Prostate gland (tissue), 2 donors: ENCODE data around the gene KDM1A. TPM values are rescaled to one million over a fixed set of nuclear protein-coding genes. Genes with fewer than 3 reads are reported as not detected.
"Not testable (repeated sequence)": the region's sequence is repeated elsewhere in the genome, so short reads cannot be mapped to it uniquely, and the experiment has no call there.

ENCODE experiments used
- DNase-seq: peaks from one replicate; pipeline ENCODE4 v3.0.0-alpha.2; 2019; ENCODE audit warnings: low spot score
- H3K27ac ChIP-seq, 2 donors: fragments of 200-600 bp; sonication (generic); 2 replicates each; pipeline ENCODE4 v1.5.1; 2017 to 2019
- H3K27me3 ChIP-seq: fragments of 200-600 bp; sonication (generic); replicated peaks from 2 replicates; pipeline ENCODE4 v1.5.1; 2019; ENCODE audit not compliant: insufficient read depth
- H3K36me3 ChIP-seq, 2 donors: fragments of 200-600 bp; sonication (generic); 1 replicate in 1 of 2; 2 replicates in 1 of 2; pipeline versions ENCODE4 v1.5.1 to v1.8.1; 2017 to 2019
- H3K4me1 ChIP-seq: fragments of 200-600 bp; sonication (generic); replicated peaks from 2 replicates; pipeline ENCODE4 v1.5.1; 2019
- H3K4me3 ChIP-seq, 2 donors: fragments of 200-600 bp; sonication (generic); 2 replicates each; pipeline ENCODE4 v1.5.1; 2017 to 2019
- H3K9me3 ChIP-seq: fragments of 200-600 bp; sonication (generic); 2 replicates; pipeline ENCODE4 v1.5.1; 2017
- POLR2A ChIP-seq: fragments of 450-650 bp; IDR thresholded peaks from one replicate; pipeline ENCODE4 v1.6.1; 2016; ENCODE audit warnings: antibody characterized with exemption, mild to moderate bottlenecking
- POLR2AphosphoS5 ChIP-seq: sonication (generic); formaldehyde crosslinking; IDR thresholded peaks from one replicate; pipeline ENCODE4 v1.6.1; 2017; ENCODE audit warnings: antibody characterized with exemption
- WGBS: methylation state at CpG from one replicate; pipeline ENCODE4 v1.1.5; 2018; 5-methylcytosine and 5-hydroxymethylcytosine counted together
- intact Hi-C: fragments of 100-400 bp; cut with DNase I; formaldehyde crosslinking; loops from one replicate; pipeline ENCODE4 v1.14.2; 2022
- total RNA-seq, 2 donors: library from RNA; depleted of rRNA; stranded (reverse); fragments of >200 nt; gene quantifications; one replicate each; pipeline ENCODE4 v1.1.0, GENCODE V29; 2016
- TF ChIP-seq, protein P1 (sequence below), 4 experiments: fragments of 200-600 bp in 2 of 4; fragments of 450-650 bp in 2 of 4; sonication (generic) in 2 of 4; IDR thresholded peaks; 1 replicate in 3 of 4; 2 replicates in 1 of 4; pipeline ENCODE4 v1.5.1; 2016 to 2019; ENCODE audit warnings: antibody characterized with exemption in 4 of 4, mild to moderate bottlenecking in 2 of 4, moderate library complexity in 2 of 4

Gene KDM1A
- total RNA-seq, 2 donors from 2014 or later: 75.1 to 94.5 TPM

DNA sequence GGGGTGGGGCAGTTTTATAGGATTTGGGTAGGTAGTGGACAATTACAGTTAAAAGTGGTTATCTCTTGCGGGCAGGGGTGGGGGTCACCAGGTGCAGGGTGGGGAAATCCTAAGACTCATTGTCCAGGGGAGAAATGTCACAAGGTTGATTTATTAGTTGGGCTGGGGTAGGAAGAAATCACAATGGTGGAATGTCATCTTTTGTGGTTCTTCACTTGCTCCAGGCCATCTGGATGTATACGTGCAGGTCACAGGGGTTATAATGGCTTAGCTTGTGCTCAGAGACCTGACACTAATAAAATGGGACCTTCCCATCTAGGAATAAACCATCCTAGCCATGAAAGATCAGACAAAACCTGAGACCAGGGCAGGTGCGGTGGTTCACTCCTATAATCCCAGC is 15.2 kb upstream of the KDM1A start:
- Histone ChIP-seq H3K9me3 (no peaks in the 10 kb centered on the region), H3K4me1 (no peaks in the 10 kb centered on the region), H3K27me3 (no peaks in the 10 kb centered on the region), H3K4me3 (no peak overlapping the region), H3K27ac (no peak overlapping the region), H3K36me3 (no peaks in the 10 kb centered on the region)
- no peak for DNase-seq
- WGBS: 71% methylated on average over 3 of the region's 3 CpGs
- intact Hi-C loops: no loop called here
- TF ChIP-seq POLR2A (no peak), POLR2AphosphoS5 (no peak)
- TF ChIP-seq, protein P1, sequence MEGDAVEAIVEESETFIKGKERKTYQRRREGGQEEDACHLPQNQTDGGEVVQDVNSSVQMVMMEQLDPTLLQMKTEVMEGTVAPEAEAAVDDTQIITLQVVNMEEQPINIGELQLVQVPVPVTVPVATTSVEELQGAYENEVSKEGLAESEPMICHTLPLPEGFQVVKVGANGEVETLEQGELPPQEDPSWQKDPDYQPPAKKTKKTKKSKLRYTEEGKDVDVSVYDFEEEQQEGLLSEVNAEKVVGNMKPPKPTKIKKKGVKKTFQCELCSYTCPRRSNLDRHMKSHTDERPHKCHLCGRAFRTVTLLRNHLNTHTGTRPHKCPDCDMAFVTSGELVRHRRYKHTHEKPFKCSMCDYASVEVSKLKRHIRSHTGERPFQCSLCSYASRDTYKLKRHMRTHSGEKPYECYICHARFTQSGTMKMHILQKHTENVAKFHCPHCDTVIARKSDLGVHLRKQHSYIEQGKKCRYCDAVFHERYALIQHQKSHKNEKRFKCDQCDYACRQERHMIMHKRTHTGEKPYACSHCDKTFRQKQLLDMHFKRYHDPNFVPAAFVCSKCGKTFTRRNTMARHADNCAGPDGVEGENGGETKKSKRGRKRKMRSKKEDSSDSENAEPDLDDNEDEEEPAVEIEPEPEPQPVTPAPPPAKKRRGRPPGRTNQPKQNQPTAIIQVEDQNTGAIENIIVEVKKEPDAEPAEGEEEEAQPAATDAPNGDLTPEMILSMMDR (IDR thresholded peaks at IDR 0.05): no peak

DNA sequence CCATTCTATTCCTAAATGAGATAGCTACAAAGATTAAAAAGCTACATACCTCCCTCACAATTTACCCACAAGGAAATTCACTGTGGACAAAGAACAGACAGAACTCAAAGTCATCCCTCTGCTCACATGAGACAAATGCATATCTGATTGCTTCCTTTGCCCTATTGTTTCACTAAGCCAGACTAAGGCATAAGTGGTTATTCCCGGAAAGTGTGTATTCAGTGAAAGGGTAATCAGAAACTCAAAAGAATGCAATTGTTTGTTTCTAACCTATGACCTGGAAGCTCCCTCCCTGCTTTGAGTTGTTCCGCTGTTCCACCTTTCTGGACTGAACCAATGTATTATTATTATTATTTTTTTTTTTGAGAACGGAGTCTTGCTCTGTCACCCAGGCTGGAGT is 14.5 kb upstream of the KDM1A start:
- H3K4me1 ChIP-seq, intact Hi-C loops: not testable (repeated sequence)
- 78% methylated on average over 3 of the region's 3 CpGs for WGBS

DNA sequence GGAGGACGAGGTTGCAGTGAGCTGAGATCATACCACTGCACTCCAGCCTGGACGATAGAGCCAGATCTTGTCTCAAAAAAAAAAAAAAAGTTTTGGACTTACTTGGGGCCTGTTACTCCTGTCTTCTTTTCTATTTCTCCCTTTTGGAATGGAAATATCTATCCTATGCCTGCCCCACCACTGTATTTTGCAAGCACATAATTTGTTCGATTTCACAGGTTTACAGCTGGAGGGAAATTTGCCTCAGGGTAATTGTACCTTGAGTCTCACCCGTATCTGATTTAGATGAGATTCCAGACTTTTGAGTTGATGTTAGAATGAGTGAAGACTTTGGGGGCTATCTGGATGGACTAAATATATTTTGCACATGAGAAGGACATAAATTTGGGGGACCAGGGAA is 12.2 kb upstream of the KDM1A start:
- Histone ChIP-seq H3K27ac (no peak overlapping the region), H3K36me3 (no peaks in the 10 kb centered on the region), H3K9me3 (no peaks in the 10 kb centered on the region), H3K4me3 (no peak overlapping the region), H3K4me1 (no peaks in the 10 kb centered on the region), H3K27me3 (no peaks in the 10 kb centered on the region)
- TF ChIP-seq POLR2A (no peak), POLR2AphosphoS5 (no peak)
- TF ChIP-seq, protein P1 (IDR thresholded peaks at IDR 0.05): no peak
- no peak for DNase-seq
- 74% methylated on average over 4 of the region's 4 CpGs for WGBS
- intact Hi-C loops: no loop called here

More for the DNA sequence above, 14.5 kb upstream of the KDM1A start:
- not testable (repeated sequence) for DNase-seq, H3K9me3 ChIP-seq, H3K36me3 ChIP-seq, H3K27me3 ChIP-seq, H3K27ac ChIP-seq, H3K4me3 ChIP-seq

DNA sequence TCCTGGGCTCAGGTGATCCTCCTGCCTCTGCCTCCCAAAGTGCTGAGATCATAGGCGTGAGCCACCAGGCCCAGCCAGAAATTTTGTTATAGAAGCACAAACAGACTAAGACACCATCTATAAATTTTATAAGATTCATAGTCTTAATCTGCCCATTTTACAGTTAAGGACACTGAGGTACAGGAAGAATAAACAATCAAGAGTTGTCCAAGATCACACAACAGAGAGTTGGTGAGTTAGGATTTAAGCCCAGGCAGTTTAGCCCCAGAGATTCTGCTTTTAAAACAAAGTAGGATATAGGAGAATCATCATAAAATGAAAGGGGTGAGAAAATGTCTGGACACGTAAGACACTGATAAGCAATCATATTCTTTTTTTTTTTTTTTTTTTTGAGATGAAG is 10.4 kb upstream of the KDM1A start:
- Histone ChIP-seq H3K4me1 (no peaks in the 10 kb centered on the region), H3K27me3 (no peaks in the 10 kb centered on the region), H3K9me3 (no peaks in the 10 kb centered on the region), H3K4me3 (no peak overlapping the region), H3K27ac (no peak overlapping the region), H3K36me3 (no peaks in the 10 kb centered on the region)
- intact Hi-C loops: no loop called here
- TF ChIP-seq POLR2AphosphoS5 (no peak), POLR2A (no peak)
- TF ChIP-seq, protein P1 (IDR thresholded peaks at IDR 0.05): no peak
- DNase-seq: no peak
- WGBS: 88% methylated on average over 2 of the region's 2 CpGs

DNA sequence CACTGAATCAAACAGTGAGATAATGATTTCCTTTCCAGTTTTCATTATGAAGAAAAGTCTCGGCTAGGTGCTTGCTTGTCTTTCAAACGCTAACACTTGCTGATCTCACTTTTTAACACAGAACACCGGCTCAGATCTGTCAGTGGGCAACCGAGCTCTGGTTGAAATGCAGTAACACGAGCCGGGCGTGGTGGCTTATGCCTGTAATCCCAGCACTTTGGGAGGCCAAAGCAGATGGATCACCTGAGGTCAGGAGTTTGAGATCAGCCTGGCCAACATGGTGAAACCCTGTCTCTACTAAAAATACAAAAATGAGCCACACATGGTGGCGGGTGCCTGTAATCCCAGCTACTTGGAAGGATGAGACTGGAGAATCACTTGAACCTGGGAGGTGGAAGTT is 9.2 kb upstream of the KDM1A start:
- intact Hi-C loops, H3K4me1 ChIP-seq, H3K27ac ChIP-seq, H3K4me3 ChIP-seq, H3K36me3 ChIP-seq, H3K27me3 ChIP-seq, H3K9me3 ChIP-seq, DNase-seq: not testable (repeated sequence)
- 81% methylated on average over 8 of the region's 8 CpGs for WGBS

DNA sequence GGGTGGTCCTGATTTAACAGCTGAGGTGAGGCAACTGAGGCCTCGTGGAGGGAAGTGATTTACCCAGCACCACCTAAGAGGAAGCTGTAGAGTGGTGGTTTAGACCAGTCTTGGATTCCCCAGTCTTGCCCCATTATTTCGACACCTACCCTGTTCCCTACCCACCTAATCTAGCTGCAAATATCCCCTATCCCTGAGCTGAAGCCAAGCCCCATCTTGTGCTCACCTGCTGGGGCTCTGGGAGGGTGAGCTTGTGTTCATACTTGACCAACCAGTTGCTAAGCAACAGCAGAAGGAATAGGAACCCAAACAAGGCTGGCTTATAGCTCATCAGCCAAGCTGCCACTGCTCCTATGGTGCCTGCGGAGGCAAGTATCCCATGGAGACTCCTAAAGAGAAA is 5.6 kb upstream of the KDM1A start:
- H3K36me3 ChIP-seq: no peaks in the 10 kb centered on the region
- intact Hi-C loops: no loop called here
- no peak overlapping the region for H3K27ac ChIP-seq
- no peaks in the 10 kb centered on the region for H3K27me3 ChIP-seq
- DNase-seq: no peak
- WGBS: 60% methylated on average over 3 of the region's 3 CpGs
- H3K4me3 ChIP-seq: no peak overlapping the region
- H3K9me3 ChIP-seq: no peaks in the 10 kb centered on the region
- H3K4me1 ChIP-seq: no peaks in the 10 kb centered on the region
- no peak for TF ChIP-seq POLR2A
